Stimulated activated naive CD8-positive, alpha-beta T cell treated with anti-CD3 and anti-CD28 coated beads, Interleukin-15, Interleukin-2, amounts not matched to agents 100 ng/mL and 50 ng/mL, for 24 hours (primary cell): ENCODE data around the gene MYO1B.

Experiments
- H3K27ac Mint-ChIP-seq: one replicate; pipeline ENCODE4 v1.8.0; 2021; ENCODE audit warnings: mild to moderate bottlenecking, mixed read lengths
- H3K27me3 Mint-ChIP-seq: one replicate; pipeline ENCODE4 v1.8.0; 2021; ENCODE audit warnings: mixed read lengths
- H3K36me3 Mint-ChIP-seq: one replicate; pipeline ENCODE4 v1.8.0; 2021; ENCODE audit warnings: low read depth, mixed read lengths
- H3K4me1 Mint-ChIP-seq: one replicate; pipeline ENCODE4 v1.8.0; 2021; ENCODE audit warnings: low read depth, mixed read lengths
- H3K4me3 Mint-ChIP-seq: one replicate; pipeline ENCODE4 v1.8.0; 2021; ENCODE audit warnings: mild to moderate bottlenecking, mixed read lengths
- H3K9me3 Mint-ChIP-seq: one replicate; pipeline ENCODE4 v1.8.0; 2021; ENCODE audit warnings: mixed read lengths

MYO1B gene

DNA sequence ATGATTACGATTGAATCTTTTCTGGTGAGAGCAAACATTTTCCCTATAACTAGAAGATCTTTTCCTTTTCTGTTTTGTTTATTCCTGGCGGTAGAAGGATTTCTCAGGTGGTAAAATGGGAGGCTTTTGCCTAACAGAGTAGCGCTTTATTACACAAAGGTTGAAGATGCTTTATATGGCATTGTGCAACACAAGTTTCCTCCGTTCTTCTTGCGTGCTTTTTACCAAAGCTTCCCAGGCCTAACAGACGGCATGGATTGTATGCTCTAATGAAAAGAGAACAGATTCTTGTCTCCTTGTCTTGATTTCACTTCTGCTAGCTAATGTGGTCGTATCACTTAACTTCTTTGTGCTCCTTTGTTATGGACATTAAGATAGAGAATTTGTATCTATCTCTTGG is 43.8 kb downstream of the MYO1B start:
- Mint-ChIP-seq H3K4me1 (no peaks in the 10 kb centered on the region), H3K4me3 (no peak overlapping the region), H3K27ac (no peak overlapping the region), H3K36me3 (peaks cover under 1% of the 10 kb centered on the region), H3K9me3 (no peaks in the 10 kb centered on the region), H3K27me3 (no peaks in the 10 kb centered on the region)

DNA sequence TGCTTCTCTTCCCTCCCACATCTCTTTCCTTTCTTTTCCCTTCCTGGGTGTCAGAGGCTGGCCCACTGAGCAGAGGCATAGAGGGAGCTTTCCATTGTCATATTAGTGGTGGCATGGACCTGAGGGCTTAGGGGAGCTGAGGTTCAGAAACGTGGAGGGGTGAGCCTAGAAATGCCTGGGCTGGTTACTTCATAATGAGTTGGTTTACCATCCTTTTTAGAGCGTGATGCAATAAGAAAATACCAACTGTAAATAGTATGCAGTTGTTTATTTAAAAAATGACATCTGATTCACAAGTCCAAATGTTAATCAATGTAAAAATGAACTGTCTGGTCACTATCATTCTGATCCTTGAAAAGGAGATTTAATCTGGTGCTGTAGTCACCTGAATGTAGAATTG is 46.3 kb downstream of the MYO1B start:
- Mint-ChIP-seq H3K27me3 (no peaks in the 10 kb centered on the region), H3K9me3 (no peaks in the 10 kb centered on the region), H3K36me3 (no peaks in the 10 kb centered on the region), H3K27ac (no peak overlapping the region), H3K4me3 (no peak overlapping the region), H3K4me1 (no peaks in the 10 kb centered on the region)

DNA sequence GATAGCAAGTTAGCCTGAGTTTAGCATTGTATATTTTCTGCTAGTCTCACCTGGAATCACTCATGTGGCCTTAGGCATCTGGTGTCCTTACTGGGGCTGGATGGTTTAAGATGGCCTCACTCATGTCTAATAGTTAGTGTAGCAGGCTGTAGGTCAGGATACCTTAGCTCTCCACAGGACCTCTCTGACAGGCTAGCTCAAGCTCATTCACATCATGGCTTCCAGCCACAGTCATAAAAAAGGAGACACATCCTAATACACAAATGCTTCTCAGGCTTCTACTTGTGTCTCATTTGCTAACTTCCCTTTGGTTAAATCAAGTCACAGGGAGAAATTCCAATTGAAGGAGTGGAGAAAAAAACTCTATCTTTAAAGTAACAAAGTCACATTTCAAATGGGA is 47.7 kb downstream of the MYO1B start:
- Mint-ChIP-seq H3K36me3 (peaks cover 5% of the 10 kb centered on the region), H3K27me3 (no peaks in the 10 kb centered on the region)

DNA sequence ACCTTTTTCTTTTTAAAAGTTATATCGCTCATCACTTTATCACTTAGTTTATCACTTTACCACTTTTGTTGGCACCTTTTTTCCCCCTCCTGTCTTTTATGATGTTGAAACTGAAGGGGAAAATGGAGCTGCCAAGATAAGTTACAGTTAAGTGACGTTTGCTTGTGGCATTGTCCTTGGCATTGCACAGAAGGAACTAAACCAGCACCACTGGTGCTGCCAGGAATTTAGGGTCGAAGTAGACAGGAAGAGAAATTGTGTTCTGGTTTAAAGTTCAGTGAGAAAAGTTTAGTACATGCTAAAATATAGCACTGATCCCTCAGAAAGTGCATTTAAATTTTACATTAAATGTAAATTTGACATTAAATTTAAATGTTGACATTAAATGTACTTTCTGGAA is 49.9 kb downstream of the MYO1B start:
- no peak overlapping the region for H3K4me3 Mint-ChIP-seq
- H3K27ac Mint-ChIP-seq, result no peak overlapping the region
- H3K9me3 Mint-ChIP-seq, result no peaks in the 10 kb centered on the region
- H3K4me1 Mint-ChIP-seq, result no peaks in the 10 kb centered on the region
- peaks cover 5% of the 10 kb centered on the region for H3K36me3 Mint-ChIP-seq
- no peaks in the 10 kb centered on the region for H3K27me3 Mint-ChIP-seq

More for the DNA sequence above, 47.7 kb downstream of the MYO1B start:
- Mint-ChIP-seq H3K4me1 (no peaks in the 10 kb centered on the region), H3K27ac (no peak overlapping the region), H3K9me3 (no peaks in the 10 kb centered on the region), H3K4me3 (no peak overlapping the region)

DNA sequence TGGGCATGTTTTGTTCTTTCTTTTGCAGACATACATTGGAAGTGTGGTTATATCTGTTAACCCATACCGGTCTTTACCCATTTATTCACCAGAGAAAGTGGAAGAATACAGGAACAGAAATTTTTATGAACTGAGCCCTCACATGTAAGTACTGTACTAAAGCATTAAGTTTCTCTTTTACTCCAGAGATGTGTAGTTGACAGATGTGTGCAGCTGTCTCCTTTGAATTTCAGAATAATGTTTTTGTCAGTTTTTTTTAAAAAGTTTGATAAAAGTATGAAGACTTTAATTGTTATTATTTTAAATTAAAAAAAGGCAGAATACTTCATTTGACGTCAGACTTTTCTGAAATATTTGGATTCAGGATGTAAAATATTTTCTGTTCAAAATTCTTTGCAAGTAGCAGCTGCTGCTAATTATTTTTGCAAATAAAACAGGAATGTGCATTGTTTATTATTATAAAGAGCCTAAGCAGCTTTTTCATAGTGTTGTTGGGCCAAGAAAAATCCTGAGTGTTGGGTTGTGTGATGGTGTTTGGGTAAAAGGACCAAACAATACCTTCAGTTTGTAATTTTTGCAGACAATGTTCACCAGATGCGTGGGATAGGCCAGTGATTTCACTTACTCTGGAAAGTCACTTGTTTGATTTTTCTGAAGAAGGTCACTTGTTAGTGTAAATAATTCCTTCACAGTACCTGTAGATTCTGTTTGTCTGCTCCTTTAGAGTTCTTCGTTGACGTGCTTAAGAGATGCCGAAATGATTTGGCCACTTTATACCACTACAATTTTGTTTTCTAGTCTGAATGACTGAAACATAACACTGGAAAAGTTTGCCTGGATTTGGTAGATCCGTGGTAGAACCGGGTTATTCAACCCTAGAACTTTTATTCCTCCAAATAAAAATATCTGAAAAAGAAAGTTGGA is 51.1 kb downstream of the MYO1B start:
- Mint-ChIP-seq H3K27ac (no peak overlapping the region), H3K27me3 (no peaks in the 10 kb centered on the region), H3K4me1 (no peaks in the 10 kb centered on the region), H3K4me3 (no peak overlapping the region), H3K36me3 (peaks cover 5% of the 10 kb centered on the region), H3K9me3 (no peaks in the 10 kb centered on the region)

DNA sequence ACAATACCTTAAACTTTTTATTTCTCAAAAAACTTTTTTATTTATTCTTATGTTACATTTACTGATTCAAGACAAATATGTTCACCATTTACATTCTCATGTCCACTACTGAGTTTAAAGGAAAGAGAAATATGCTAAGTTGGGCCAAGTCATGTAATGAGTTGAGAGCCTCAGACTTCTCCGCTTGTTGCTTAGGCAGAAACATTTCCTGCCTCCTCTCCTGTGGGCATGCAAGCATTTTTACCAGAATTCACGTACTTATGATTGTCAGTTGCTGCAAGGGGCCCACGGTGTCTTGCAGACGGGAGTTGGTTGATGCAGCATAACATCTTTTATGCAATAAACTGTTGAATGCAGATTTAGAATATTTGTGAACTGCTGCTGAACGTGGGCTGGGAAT is 51.8 kb downstream of the MYO1B start:
- H3K36me3 Mint-ChIP-seq, result peaks cover 5% of the 10 kb centered on the region
- no peaks in the 10 kb centered on the region for H3K9me3 Mint-ChIP-seq
- H3K27me3 Mint-ChIP-seq, result no peaks in the 10 kb centered on the region

DNA sequence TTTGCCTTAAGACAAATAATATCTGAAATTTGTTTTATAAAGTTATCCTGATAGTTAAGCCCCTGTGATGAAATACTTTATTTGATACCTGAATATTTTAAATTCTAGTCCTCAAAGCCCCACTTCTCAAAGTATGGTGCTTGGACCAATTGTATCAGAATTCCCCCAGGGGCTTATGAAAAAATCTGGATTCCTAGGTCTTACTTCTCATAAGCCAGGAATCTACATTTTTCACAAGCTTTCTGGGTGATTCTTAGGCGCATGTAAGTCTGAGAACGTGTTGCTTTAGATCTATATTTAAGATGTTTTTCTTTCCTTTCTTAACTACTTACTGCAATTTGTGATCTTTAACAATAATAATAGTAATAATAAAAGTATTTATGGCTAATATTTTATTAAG is 53.1 kb downstream of the MYO1B start:
- Mint-ChIP-seq H3K4me1 (no peaks in the 10 kb centered on the region), H3K27ac (no peak overlapping the region), H3K9me3 (no peaks in the 10 kb centered on the region), H3K27me3 (no peaks in the 10 kb centered on the region), H3K4me3 (no peak overlapping the region), H3K36me3 (peaks cover 5% of the 10 kb centered on the region)

More for the DNA sequence above, 51.8 kb downstream of the MYO1B start:
- H3K27ac Mint-ChIP-seq, result no peak overlapping the region
- no peak overlapping the region for H3K4me3 Mint-ChIP-seq
- no peaks in the 10 kb centered on the region for H3K4me1 Mint-ChIP-seq

DNA sequence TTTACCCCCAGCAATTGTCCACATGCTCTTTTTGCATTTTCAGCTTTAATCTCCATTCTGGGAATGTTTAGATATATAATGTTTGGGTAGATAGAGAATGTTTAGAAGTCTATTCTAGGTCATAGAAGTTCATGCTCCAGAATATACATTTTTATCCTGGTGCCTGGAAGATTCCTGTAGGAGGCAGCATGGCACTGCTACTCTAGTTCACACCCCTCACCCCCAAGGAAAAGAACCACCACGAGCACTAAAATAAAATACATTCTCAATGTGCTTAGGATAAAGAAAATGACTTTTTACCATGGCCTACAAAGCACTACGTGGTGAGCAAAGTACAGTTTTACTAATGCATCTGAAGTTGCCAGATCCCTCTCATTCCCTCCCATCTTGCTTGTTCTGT is 53.8 kb downstream of the MYO1B start:
- no peaks in the 10 kb centered on the region for H3K4me1 Mint-ChIP-seq
- peaks cover 5% of the 10 kb centered on the region for H3K36me3 Mint-ChIP-seq
- H3K27me3 Mint-ChIP-seq, result no peaks in the 10 kb centered on the region
- no peak overlapping the region for H3K4me3 Mint-ChIP-seq
- H3K9me3 Mint-ChIP-seq, result no peaks in the 10 kb centered on the region
- H3K27ac Mint-ChIP-seq, result no peak overlapping the region

DNA sequence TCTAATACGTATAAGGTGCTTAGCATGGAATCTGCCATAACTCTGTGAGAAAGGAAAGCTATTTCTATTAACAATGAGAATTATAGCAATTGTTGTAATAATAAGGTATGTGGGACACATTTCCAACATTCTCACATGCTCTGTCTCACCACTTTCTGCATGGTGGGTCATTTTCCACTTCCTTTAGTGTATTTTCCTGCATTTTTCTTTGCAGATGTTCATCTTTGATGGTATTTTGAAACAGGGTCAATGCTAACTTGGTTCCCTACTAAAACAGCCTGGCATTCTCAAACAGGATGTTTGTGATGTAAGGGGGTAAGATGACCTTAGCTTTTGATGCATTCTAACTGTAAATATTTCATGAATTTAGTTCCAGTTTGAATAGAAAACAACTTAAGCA is 54.7 kb downstream of the MYO1B start:
- Mint-ChIP-seq H3K27ac (no peak overlapping the region), H3K27me3 (no peaks in the 10 kb centered on the region), H3K4me3 (no peak overlapping the region), H3K36me3 (peaks cover 5% of the 10 kb centered on the region), H3K9me3 (no peaks in the 10 kb centered on the region), H3K4me1 (no peaks in the 10 kb centered on the region)

DNA sequence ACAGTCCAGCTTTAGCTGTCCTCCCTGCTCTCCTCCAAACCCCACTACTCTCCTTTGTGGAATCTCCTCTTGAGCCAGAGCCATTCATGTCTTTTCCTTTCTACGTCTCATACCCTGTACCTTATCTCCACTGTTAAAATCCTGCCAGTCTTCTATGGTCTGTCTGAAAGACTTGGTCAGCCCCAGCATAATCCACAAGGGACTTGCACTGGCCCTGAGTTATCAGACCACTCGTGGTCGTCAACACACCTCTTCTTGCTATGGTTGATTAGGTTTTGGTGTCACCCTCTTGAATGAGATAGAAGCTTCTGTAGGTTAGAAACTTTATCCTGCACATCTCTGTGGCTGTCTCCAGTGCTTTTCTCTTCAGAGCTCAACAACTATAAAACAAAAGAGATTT is 56.8 kb downstream of the MYO1B start:
- Mint-ChIP-seq H3K27me3 (no peaks in the 10 kb centered on the region), H3K4me3 (no peak overlapping the region), H3K9me3 (no peaks in the 10 kb centered on the region), H3K27ac (no peak overlapping the region), H3K4me1 (no peaks in the 10 kb centered on the region), H3K36me3 (peaks cover 5% of the 10 kb centered on the region)

DNA sequence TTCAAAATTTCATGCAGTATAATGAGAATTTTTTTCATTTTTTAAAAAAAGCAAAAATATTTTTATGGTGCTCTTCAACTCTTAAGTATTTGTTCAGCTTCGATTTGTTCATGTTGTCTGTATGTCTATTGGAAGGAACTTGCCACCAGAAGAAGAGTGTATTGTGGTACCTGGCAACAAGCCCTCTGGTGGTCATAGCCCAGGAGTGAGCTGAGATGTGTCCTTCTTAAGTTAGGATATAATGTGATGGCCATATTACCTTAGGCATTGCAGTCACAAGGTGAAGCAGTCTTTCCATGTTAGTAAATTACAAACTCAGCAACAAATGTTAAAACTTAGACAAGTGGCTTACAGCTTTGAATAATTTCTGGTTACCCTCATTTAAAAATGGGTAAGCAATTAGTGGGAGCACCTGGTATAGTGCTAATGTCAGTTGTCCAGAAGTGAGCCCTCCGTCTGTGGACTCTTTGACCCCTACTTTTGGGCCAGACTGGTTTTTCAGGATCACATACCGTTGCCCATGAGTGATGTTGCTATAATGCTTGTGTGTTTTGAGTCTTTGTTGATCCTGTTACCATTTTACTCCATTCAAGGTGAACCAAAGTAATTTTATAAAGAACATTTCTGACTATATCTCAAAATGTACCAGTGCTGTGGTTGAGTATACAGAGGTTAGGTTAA is 57.4 kb downstream of the MYO1B start:
- no peak overlapping the region for H3K4me3 Mint-ChIP-seq
- H3K9me3 Mint-ChIP-seq, result no peaks in the 10 kb centered on the region
- peaks cover under 1% of the 10 kb centered on the region for H3K36me3 Mint-ChIP-seq
- H3K4me1 Mint-ChIP-seq, result no peaks in the 10 kb centered on the region
- H3K27me3 Mint-ChIP-seq, result no peaks in the 10 kb centered on the region
- H3K27ac Mint-ChIP-seq, result no peak overlapping the region

DNA sequence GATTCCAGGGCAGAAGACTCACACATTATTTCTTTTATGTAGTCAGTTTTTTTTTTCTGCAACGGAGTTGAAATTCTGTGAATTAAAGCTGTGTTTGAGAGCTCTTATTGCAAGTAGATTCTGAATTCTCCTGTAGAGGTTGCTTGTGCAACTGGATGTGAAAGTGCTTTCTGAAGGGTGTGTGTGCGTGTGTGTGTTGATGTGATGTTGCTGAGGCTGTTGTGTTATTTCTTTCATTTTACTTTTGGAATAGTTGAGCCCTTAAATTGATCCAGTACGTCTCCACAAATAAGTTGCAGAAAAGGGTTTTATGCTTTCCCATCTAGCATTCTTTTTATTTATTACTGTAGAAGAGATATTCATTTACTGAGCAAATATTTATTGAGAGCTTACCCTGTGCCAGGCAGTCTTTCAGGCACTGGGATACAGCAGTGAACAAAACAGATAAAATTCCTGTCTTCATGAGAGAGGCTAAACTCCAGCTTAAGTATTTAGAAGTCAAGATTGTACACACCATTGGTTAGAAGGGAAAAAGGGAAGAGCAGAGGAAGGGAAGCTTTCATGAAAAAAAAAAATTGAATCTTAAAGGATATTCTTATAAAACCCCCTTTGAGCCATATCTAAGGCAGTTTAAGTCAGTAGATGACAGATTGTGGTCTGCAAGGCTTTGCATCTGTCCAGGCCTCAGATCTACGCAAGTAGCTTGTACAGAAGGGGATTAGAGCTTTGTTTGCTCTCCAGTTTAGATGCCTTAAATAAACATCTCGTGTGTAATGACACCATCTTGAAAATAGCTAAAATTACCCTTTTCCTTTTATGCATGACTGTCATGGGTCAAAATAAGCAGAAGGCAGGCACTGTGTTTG is 58.2 kb downstream of the MYO1B start:
- Mint-ChIP-seq H3K27me3 (no peaks in the 10 kb centered on the region), H3K4me3 (no peak overlapping the region), H3K27ac (no peak overlapping the region), H3K4me1 (no peaks in the 10 kb centered on the region), H3K36me3 (no peaks in the 10 kb centered on the region), H3K9me3 (no peaks in the 10 kb centered on the region)

DNA sequence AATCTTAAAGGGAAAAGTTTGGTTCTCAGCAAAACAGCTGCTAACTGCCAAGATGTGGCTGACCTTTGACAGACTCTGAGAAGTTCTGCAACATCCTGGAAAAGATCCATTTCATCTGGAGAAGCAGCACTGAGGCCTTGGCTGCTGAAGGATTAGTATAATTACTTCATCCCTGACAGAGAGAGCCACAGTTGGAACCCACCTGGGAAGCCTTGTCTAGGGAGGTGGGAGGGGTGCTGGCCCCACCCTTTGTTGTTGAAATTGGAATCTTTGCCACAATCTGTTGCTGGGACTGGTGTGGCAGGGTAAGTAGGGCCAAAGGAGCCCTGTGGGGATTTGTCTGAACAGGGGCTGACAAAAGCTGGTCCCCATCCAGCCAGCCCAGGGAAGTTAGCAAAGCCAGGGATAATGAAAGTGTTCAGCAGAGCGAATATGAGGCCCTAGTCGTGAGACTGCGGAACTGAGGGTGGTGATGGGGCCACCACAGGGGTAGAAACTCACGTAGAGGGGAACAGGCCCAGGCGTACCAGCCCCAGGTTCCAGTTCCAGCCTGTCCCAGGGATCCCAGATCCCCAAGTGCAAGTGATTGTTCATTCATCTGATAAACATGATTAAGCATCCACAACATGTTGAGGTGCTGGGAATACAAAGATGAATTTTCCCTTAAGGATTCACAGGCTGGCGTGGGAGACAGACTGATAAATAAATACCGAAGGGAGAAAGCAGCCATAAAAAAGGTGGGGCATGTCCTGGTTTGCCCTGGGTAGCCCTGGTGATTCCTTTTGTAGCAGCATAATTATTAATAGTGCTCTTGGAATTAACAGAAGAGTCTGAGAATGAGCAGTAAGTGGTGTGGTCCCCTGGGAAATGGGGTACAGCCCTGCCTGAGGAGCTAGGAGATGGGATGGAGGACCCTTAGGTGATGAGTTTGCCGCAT is 60.0 kb downstream of the MYO1B start:
- H3K9me3 Mint-ChIP-seq, result no peaks in the 10 kb centered on the region
- no peaks in the 10 kb centered on the region for H3K36me3 Mint-ChIP-seq
- H3K4me1 Mint-ChIP-seq, result no peaks in the 10 kb centered on the region
- H3K27ac Mint-ChIP-seq, result no peak overlapping the region
- no peak overlapping the region for H3K4me3 Mint-ChIP-seq
- no peaks in the 10 kb centered on the region for H3K27me3 Mint-ChIP-seq

DNA sequence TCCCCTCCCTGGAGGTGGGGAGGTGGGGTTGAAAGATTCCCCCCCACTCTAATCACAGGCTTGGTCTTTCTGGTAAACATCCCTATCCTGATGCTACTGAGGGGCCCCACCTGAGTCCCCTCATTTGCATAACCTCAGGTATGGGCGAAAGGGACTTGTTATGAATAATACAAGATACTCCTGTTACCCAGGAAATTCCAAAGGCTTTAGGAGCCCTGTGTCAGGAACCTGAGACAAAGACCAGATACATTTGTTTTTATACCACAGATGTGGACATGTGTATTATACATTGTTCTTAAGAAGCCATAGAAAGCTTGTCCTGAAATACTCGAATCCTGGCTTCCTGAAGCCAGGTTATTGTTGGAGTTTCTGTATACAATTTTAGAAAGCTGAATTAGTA is 62.8 kb downstream of the MYO1B start:
- Mint-ChIP-seq H3K4me3 (no peak overlapping the region), H3K9me3 (no peaks in the 10 kb centered on the region), H3K27me3 (no peaks in the 10 kb centered on the region), H3K27ac (no peak overlapping the region), H3K36me3 (no peaks in the 10 kb centered on the region), H3K4me1 (no peaks in the 10 kb centered on the region)
